ENCODE data around the gene CAPNS1.

Gene CAPNS1

GRCh38 chr19:36106991-36107390, 32.9 kb upstream of the CAPNS1 start:
- Mint-ChIP-seq H3K36me3 (ENCODE audit: insufficient read depth) (peaks cover 22% of the 10 kb centered on the region), H3K9me3 (no peaks in the 10 kb centered on the region), H3K4me3 (no peak overlapping the region), H3K27me3 (no peaks in the 10 kb centered on the region), H3K4me1 (ENCODE audit: low read depth in 2 of 2) (no peaks in the 10 kb centered on the region), H3K27ac (no peak overlapping the region)
- DNase-seq (no peak), ATAC-seq (replicated peaks) (no peak)

GRCh38 chr19:36108684-36109083, 31.2 kb upstream of the CAPNS1 start:
- Mint-ChIP-seq H3K36me3 (ENCODE audit: insufficient read depth) (peaks cover 24% of the 10 kb centered on the region), H3K4me1 (ENCODE audit: low read depth in 2 of 2) (peaks cover 8 to 9% of the 10 kb centered on the region in 2 donors), H3K27me3 (no peaks in the 10 kb centered on the region), H3K4me3 (no peak overlapping the region), H3K27ac (no peak overlapping the region), H3K9me3 (no peaks in the 10 kb centered on the region)
- ATAC-seq (replicated peaks) (no peak), DNase-seq (no peak)

DNA sequence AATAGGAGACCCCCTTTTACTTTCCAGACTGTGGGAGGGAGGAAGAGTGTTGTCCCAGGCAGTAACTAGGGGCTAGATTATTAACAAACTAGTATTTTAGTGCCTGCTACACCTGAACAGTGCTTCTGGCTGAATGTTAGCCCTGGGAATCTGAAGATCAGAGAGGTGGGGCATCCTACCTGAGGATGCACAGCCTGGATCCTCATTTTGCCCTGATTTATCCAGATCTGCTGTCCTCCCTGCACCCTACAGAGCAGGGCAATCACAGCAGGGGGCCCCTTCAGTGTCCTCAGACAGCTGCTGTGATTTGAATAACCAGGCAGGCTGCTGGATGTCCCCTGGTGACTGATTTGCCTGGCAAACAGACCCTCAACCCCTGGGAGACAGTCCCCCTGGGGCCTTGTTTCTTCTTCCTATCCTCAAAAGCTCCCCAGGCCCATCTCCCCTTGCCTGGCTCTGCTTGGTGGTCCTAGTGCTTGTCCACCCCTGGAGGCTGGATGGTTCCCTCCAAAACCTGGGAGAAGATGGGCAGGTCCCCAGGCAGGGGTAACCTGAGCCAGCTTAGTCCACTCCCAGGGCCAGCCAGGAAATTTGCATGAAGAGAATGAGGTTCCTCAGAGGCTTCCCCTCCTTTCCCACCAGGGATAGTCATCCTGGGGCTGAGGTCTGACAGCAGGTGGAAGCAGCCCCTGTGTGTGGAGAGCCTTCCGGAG, 29.2 kb upstream of the CAPNS1 start, which contains the start of gene OVOL3:
OVOL3 (plus strand) TSS at position 657 of the 713 bp plus-strand sequence. CDS start 60 bp downstream, outside the sequence.
- no peak for DNase-seq
- peaks cover 40% of the 10 kb centered on the region for H3K36me3 Mint-ChIP-seq (ENCODE audit: insufficient read depth)
- peak within 1 kb of the TSS in 1 of 2 donors; percentile 44 for H3K27ac Mint-ChIP-seq
- no peaks in the 10 kb centered on the region for H3K27me3 Mint-ChIP-seq
- no peak within 1 kb of the TSS for H3K4me3 Mint-ChIP-seq
- no peak for ATAC-seq (replicated peaks)
- peaks cover 17 to 24% of the 10 kb centered on the region in 2 donors for H3K4me1 Mint-ChIP-seq (ENCODE audit: low read depth in 2 of 2)
- no peaks in the 10 kb centered on the region for H3K9me3 Mint-ChIP-seq

DNA sequence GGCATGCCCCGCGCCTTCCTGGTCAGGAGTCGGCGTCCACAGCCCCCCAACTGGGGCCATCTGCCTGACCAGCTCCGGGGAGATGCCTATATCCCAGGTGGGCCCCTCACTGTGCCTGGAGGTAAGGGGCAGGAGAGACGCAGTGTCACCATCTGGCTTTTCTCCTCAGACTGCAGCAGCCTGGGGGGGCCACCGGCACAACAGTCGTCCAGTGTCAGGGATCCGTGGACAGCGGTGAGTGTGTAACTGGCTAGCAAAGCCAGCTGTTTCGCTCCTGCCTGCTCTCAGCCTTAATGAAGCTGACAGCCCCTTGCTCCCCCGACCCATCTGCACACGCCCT, 28.7 kb upstream of the CAPNS1 start:
- no peak for ATAC-seq (replicated peaks)
- Mint-ChIP-seq H3K27ac (peak overlapping the region in 1 of 2 donors; percentile 44), H3K27me3 (no peaks in the 10 kb centered on the region), H3K9me3 (no peaks in the 10 kb centered on the region), H3K4me1 (ENCODE audit: low read depth in 2 of 2) (peaks cover 20 to 28% of the 10 kb centered on the region in 2 donors), H3K4me3 (no peak overlapping the region), H3K36me3 (ENCODE audit: insufficient read depth) (peaks cover 41% of the 10 kb centered on the region)
- DNase-seq = no peak

- Mint-ChIP-seq H3K27ac (peak overlapping the region; percentile 76 to 99), H3K4me1 (ENCODE audit: low read depth in 2 of 2) (peaks cover 29 to 34% of the 10 kb centered on the region in 2 donors), H3K4me3 (peak overlapping the region; percentile 89 to 94), H3K27me3 (no peaks in the 10 kb centered on the region), H3K9me3 (no peaks in the 10 kb centered on the region), H3K36me3 (ENCODE audit: insufficient read depth) (peaks cover 45% of the 10 kb centered on the region)
- ATAC-seq (replicated peaks) = no peak
- no peak for DNase-seq
These were observed 27.2 kb upstream of the CAPNS1 start for GRCh38 chr19:36112678-36113077.

- ATAC-seq (replicated peaks) = no peak
- H3K27ac Mint-ChIP-seq = peak overlapping the region; percentile 76 to 99
These were observed 26.4 kb upstream of the CAPNS1 start for GRCh38 chr19:36113425-36113824.

GRCh38 chr19:36113894-36114720, 25.8 kb upstream of the CAPNS1 start:
- DNase-seq (peak in 2 of 3 experiments; percentile 20 to 29), ATAC-seq (replicated peaks) (peak; percentile 1)
- H3K4me1 Mint-ChIP-seq (ENCODE audit: low read depth in 2 of 2) = peaks cover 38 to 40% of the 10 kb centered on the region in 2 donors

More at GRCh38 chr19:36113425-36113824, 26.4 kb upstream of the CAPNS1 start:
- peaks cover 49% of the 10 kb centered on the region for H3K36me3 Mint-ChIP-seq (ENCODE audit: insufficient read depth)
- no peaks in the 10 kb centered on the region for H3K9me3 Mint-ChIP-seq
- H3K4me3 Mint-ChIP-seq = peak overlapping the region; percentile 89 to 94
- no peak for DNase-seq
- H3K4me1 Mint-ChIP-seq (ENCODE audit: low read depth in 2 of 2) = peaks cover 35 to 38% of the 10 kb centered on the region in 2 donors
- no peaks in the 10 kb centered on the region for H3K27me3 Mint-ChIP-seq

GRCh38 chr19:36114721-36115452, 25.0 kb upstream of the CAPNS1 start, which contains the start of gene POLR2I:
Gene POLR2I, minus strand, starts transcription at chr19:36114875. Its CDS starts 19 bp downstream, at chr19:36114856.
- Mint-ChIP-seq H3K36me3 (ENCODE audit: insufficient read depth) (peaks cover 57% of the 10 kb centered on the region), H3K27me3 (no peaks in the 10 kb centered on the region), H3K4me1 (ENCODE audit: low read depth in 2 of 2) (peaks cover 39 to 40% of the 10 kb centered on the region in 2 donors), H3K27ac (peak within 1 kb of the TSS; percentile 96 to 99), H3K9me3 (no peaks in the 10 kb centered on the region), H3K4me3 (peak within 1 kb of the TSS; percentile 89 to 94)
- DNase-seq (peak; percentile 96 to 98 (median 97)), ATAC-seq (replicated peaks) (peak; percentile 80)

More at GRCh38 chr19:36113894-36114720, 25.8 kb upstream of the CAPNS1 start:
- Mint-ChIP-seq H3K4me3 (peak overlapping the region; percentile 89 to 94), H3K27me3 (no peaks in the 10 kb centered on the region), H3K36me3 (ENCODE audit: insufficient read depth) (peaks cover 55% of the 10 kb centered on the region), H3K9me3 (no peaks in the 10 kb centered on the region), H3K27ac (peak overlapping the region; percentile 96 to 99)

- Mint-ChIP-seq H3K36me3 (ENCODE audit: insufficient read depth) (peaks cover 65% of the 10 kb centered on the region), H3K27me3 (no peaks in the 10 kb centered on the region), H3K9me3 (no peaks in the 10 kb centered on the region), H3K4me1 (ENCODE audit: low read depth in 2 of 2) (peaks cover 43 to 46% of the 10 kb centered on the region in 2 donors), H3K27ac (peak within 1 kb of the TSS; percentile 96 to 99), H3K4me3 (peak within 1 kb of the TSS; percentile 89 to 94)
- DNase-seq = no peak
- ATAC-seq (replicated peaks) = no peak
These were observed 24.2 kb upstream of the CAPNS1 start, which contains the start of gene TBCB for GRCh38 chr19:36115453-36116343. Gene TBCB, plus strand, starts transcription at chr19:36115468. Its CDS starts 93 bp downstream, at chr19:36115561.

DNA sequence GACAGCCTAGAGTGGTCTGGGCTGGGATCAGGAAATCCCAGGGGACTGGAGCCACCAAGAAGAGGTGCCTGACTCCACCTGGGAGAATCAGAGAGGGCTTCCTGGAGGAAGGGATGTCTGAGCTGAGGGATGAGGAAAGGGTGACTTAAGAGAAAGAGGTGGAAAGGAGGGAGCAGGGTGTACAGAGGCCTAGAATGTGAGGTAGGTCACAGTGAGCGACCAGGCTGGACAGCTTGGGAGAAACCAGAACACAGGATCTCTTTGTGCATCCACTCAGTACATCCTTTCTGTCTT, 23.6 kb upstream of the CAPNS1 start:
- DNase-seq (no peak), ATAC-seq (replicated peaks) (no peak)
- Mint-ChIP-seq H3K4me3 (peak overlapping the region; percentile 89 to 94), H3K36me3 (ENCODE audit: insufficient read depth) (peaks cover 66% of the 10 kb centered on the region), H3K27me3 (no peaks in the 10 kb centered on the region), H3K9me3 (no peaks in the 10 kb centered on the region), H3K27ac (peak overlapping the region; percentile 96 to 99), H3K4me1 (ENCODE audit: low read depth in 2 of 2) (peaks cover 43 to 46% of the 10 kb centered on the region in 2 donors)

GRCh38 chr19:36120092-36120983, 19.5 kb upstream of the CAPNS1 start:
- H3K36me3 Mint-ChIP-seq (ENCODE audit: insufficient read depth) = peaks cover 60% of the 10 kb centered on the region
- ATAC-seq (replicated peaks) = no peak

GRCh38 chr19:36120984-36121358, 18.9 kb upstream of the CAPNS1 start:
- ATAC-seq (replicated peaks) = no peak
- Mint-ChIP-seq H3K27me3 (no peaks in the 10 kb centered on the region), H3K4me3 (no peak overlapping the region), H3K27ac (peak overlapping the region in 1 of 2 donors; percentile 72), H3K4me1 (ENCODE audit: low read depth in 2 of 2) (peaks cover 20 to 25% of the 10 kb centered on the region in 2 donors), H3K36me3 (ENCODE audit: insufficient read depth) (peaks cover 56% of the 10 kb centered on the region), H3K9me3 (no peaks in the 10 kb centered on the region)
- no peak for DNase-seq

More at GRCh38 chr19:36120092-36120983, 19.5 kb upstream of the CAPNS1 start:
- H3K4me3 Mint-ChIP-seq = no peak overlapping the region
- peak overlapping the region in 1 of 2 donors; percentile 72 for H3K27ac Mint-ChIP-seq
- no peaks in the 10 kb centered on the region for H3K27me3 Mint-ChIP-seq
- H3K4me1 Mint-ChIP-seq (ENCODE audit: low read depth in 2 of 2) = peaks cover 21 to 26% of the 10 kb centered on the region in 2 donors
- no peak for DNase-seq
- H3K9me3 Mint-ChIP-seq = no peaks in the 10 kb centered on the region

Data from effector memory CD8-positive, alpha-beta T cell (primary cell).